ENCODE data around the gene LDB1.

The LDB1 gene

GRCh38 chr10:102120142-102120990, at the start of gene LDB1:
TSS of gene LDB1 (minus strand) at chr10:102120368. CDS start at chr10:102120110, 258 bp downstream.
- DNase-seq (ENCODE audit: low read depth), result peak; percentile 66

DNA sequence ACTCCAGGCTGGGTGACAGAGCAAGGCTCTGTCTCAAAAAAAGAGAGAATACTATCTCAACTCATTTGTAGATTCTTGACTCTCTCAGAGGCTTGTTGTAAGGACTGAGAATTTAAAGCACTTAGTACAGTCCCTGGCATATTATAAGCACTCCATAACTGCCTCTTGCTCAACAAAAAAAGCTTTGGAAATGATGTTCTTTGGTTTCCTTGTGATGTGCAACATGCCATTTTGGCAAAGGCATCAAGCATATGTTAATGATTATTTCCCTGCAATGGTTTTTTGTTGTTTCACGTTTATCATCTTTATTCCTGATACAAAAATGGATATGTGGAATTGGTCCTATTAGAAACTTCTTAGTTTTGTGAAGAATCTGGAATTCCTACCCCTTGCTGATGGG, 47.7 kb upstream of the LDB1 start:
- DNase-seq (ENCODE audit: low read depth), result no peak

- DNase-seq (ENCODE audit: low read depth), result no peak
Observed at GRCh38 chr10:102163342-102163989, 43.3 kb upstream of the LDB1 start.

GRCh38 chr10:102159831-102160230, 39.7 kb upstream of the LDB1 start:
- no peak for DNase-seq (ENCODE audit: low read depth)

GRCh38 chr10:102159051-102159597, 39.0 kb upstream of the LDB1 start:
- DNase-seq (ENCODE audit: low read depth), result no peak

GRCh38 chr10:102157224-102157623, 37.1 kb upstream of the LDB1 start:
- DNase-seq (ENCODE audit: low read depth), result no peak

DNA sequence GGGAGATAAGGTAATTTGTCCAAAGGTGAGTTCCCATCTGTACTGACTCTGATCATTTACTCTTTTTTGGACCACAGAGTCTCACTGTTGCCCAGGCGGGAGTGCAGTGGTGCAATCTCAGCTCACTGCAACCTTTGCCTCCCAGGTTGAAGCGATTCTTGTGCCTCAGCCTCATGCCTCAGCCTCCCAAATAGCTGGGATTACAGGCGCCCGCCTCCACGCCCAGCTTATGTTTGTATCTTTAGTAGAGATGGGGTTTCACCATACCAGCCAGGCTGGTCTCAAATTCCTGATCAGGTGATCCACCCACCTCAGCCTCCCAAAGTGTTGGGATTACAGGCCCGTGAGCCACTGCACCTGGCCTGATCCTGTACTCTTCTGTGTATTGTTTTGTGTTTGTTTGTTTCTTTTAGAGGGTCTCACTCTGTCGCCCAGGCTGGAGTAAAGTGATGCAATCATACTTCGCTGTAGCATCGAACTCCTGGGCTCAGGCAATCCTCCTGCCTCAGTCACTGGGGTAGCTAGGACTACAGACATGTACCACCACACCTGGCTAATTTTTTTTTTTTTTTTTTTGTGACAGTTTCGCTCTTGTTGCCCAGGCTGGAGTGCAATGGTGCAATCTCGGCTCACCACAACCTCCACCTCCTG, 34.4 kb upstream of the LDB1 start:
- DNase-seq (ENCODE audit: low read depth), result no peak

- DNase-seq (ENCODE audit: low read depth), result no peak
Observed at GRCh38 chr10:102153093-102153620, 33.0 kb upstream of the LDB1 start.

- DNase-seq (ENCODE audit: low read depth), result no peak
Observed at GRCh38 chr10:102152545-102152890, 32.4 kb upstream of the LDB1 start.

GRCh38 chr10:102151774-102152544, 31.8 kb upstream of the LDB1 start, which contains the start of gene NOLC1:
TSS of gene NOLC1 (plus strand) at chr10:102152389. CDS start at chr10:102152411, 22 bp downstream.
- DNase-seq (ENCODE audit: low read depth), result peak; percentile 99

GRCh38 chr10:102150970-102151773, 31.0 kb upstream of the LDB1 start:
- DNase-seq (ENCODE audit: low read depth), result no peak

DNA sequence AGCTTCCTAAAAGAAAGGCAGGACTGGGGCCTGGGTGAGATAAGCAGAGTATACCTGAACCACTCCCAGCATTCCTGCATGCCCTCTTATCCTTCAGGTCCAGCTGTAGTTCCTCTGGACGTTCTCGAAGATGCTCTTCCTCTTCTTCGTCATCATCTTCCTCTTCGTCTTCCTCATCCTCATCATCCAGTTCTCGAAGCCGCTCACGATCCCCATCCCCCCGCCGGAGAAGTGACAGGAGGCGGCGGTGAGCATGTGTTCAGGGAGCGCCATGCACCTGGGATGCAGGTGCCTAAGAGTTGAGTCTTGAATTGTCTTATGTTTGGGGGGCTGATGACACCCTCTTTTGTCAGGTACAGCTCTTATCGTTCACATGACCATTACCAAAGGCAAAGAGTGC, 28.1 kb upstream of the LDB1 start:
- no peak for DNase-seq (ENCODE audit: low read depth)

DNA sequence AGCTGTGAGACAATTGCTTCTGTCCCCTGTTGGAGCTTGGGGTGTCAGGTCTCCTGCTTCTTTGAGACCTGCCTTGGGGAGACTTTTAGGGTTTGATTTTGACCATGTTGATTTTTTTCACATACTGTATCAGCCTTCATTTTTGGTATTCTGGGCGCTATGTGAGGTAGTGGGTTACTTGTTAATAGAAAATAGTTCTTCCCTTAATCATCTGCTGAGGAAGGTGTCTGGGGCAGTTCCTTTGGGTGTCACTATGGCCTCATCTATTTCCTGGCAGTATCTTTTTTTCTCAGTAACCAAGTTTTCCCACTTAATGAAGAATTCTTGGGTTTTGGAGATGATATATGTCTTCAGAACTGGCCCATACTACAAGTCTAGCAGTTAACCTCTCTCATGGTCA, 27.4 kb upstream of the LDB1 start:
- no peak for DNase-seq (ENCODE audit: low read depth)

DNA sequence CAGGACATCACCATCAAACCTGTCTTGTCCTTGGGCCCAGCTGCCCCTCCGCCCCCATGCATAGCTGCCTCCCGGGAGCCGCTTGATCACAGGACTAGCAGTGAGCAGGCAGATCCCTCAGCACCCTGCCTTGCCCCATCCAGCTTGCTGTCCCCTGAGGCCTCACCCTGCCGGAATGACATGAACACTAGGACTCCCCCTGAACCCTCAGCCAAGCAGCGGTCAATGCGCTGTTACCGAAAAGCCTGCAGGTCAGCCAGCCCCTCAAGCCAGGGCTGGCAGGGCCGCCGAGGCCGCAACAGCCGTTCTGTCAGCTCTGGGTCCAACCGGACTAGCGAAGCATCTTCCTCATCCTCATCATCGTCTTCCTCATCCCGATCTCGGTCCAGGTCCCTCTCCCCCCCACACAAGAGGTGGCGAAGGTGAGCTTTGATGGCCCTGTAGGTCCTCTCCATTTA, 26.8 kb upstream of the LDB1 start:
- no peak for DNase-seq (ENCODE audit: low read depth)

DNA sequence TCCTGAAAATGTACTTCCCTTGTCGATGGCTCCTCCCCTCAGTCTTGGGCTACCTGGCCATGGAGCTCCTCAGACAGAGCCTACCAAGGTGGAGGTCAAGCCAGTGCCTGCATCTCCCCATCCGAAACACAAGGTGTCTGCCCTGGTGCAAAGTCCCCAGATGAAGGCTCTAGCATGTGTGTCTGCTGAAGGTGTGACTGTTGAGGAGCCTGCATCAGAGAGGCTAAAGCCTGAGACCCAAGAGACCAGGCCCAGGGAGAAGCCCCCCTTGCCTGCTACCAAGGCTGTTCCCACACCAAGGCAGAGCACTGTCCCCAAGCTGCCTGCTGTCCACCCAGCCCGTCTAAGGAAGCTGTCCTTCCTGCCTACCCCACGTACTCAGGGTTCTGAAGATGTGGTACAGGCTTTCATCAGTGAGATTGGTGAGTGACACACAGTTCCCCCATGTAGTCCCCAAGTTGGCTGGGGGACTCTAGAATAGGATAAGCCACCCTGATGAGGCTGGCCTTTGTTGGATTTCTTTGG, 21.5 kb upstream of the LDB1 start:
- DNase-seq (ENCODE audit: low read depth), result no peak

GRCh38 chr10:102140913-102141540, 20.9 kb upstream of the LDB1 start:
- DNase-seq (ENCODE audit: low read depth), result no peak

DNA sequence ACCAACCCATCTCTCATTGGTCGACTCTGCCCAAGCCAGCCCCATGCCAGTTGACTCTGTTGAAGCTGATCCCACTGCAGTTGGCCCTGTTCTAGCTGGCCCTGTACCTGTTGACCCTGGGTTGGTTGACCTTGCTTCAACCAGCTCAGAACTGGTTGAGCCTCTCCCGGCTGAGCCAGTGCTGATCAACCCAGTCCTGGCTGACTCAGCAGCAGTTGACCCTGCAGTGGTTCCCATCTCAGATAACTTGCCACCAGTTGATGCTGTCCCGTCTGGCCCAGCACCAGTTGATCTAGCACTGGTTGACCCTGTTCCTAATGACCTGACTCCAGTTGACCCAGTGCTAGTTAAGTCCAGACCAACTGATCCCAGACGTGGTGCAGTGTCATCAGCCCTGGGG, 20.1 kb upstream of the LDB1 start:
- no peak for DNase-seq (ENCODE audit: low read depth)

DNA sequence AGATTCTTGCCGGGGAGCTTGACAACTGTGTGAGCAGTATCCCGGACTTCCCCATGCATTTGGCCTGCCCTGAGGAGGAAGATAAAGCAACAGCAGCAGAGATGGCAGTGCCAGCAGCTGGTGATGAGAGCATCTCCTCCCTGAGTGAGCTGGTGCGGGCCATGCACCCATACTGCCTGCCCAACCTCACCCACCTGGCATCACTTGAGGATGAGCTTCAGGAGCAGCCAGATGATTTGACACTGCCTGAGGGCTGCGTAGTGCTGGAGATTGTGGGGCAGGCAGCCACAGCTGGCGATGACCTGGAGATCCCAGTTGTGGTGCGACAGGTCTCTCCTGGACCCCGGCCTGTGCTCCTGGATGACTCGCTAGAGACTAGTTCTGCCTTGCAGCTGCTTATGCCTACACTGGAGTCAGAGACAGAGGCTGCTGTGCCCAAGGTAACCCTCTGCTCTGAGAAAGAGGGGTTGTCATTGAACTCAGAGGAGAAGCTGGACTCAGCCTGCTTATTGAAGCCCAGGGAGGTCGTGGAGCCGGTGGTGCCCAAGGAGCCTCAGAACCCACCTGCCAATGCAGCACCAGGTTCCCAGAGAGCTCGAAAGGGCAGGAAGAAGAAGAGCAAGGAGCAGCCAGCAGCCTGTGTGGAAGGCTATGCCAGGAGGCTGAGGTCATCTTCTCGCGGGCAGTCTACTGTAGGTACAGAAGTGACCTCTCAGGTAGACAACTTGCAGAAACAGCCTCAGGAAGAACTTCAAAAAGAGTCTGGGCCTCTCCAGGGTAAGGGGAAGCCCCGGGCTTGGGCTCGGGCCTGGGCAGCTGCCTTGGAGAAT, 19.3 kb upstream of the LDB1 start:
- DNase-seq (ENCODE audit: low read depth), result no peak

DNA sequence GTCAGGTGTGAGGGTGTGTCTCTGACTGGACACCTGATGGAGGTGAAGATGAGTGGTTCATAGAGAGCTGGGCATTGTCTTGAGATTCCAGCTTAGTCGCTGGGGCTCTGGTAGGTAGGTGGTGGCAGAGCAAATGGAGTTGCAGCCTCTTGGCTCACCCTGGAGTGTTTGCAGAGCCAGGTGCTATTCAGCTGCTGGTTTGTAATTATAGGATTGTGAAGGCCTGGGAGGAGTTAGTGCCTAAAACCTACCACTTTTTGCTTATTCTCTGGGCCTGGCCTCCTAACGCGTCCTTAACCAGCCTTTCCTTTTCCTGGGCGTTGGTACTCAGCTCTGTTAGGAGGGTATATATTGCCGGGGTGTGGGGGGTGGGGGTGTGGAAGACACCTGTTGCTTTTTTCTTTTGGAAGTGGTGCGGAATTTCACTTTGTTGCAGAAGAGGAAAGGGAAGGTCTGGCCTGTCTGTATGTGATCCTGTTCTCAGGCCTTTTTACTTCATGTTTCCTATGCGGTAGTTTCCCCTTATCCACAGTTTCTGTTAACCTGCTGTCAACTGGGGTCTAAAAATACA, 15.9 kb upstream of the LDB1 start:
- DNase-seq (ENCODE audit: low read depth), result no peak

Measured in T-helper 22 cell (primary cell).